ENCODE measurements around the gene IFFO2. TPM values are rescaled to one million over a fixed set of nuclear protein-coding genes. Genes with fewer than 3 reads are reported as not detected.

Gene IFFO2
- total RNA-seq, 1 experiment from 2014 or later: 15.6 TPM

- ATAC-seq: no peak
- no peak overlapping the region for H3K4me3 ChIP-seq (replicated peaks in 1 of 2; ENCODE audit: low read depth in 1 of 2, low read length in 2 of 2)
- H3K9me3 ChIP-seq (ENCODE audit: control insufficient read depth in 1 of 2, insufficient read depth in 1 of 2, low read depth in 1 of 2, low read length in 2 of 2): no peaks in the 10 kb centered on the region
- CTCF ChIA-PET: interaction anchor here (1.3 to 1.6 kb wide), 2 partner anchors 21 to 38 kb away, joined by 4 to 8 read pairs; no protein-coding TSS in a partner anchor
- intact Hi-C loops (cut with micrococcal nuclease): no loop called here
- no peak for TF ChIP-seq ELF1 (IDR thresholded peaks at IDR 0.05; ENCODE audit: borderline replicate concordance, low read depth)
- TF ChIP-seq ATF3 (IDR thresholded peaks at IDR 0.05): no peak
- no peak for TF ChIP-seq POLR2AphosphoS5 (IDR thresholded peaks at IDR 0.05; ENCODE audit: low read depth, low read length)
- TF ChIP-seq ZNF274 (IDR thresholded peaks at IDR 0.05; ENCODE audit: low read depth, low read length): no peak
- TF ChIP-seq JUND (IDR thresholded peaks at IDR 0.05): no peak
- TF ChIP-seq EZH2phosphoT487 (IDR thresholded peaks at IDR 0.05; ENCODE audit: borderline replicate concordance): no peak
- TF ChIP-seq EZH2 (IDR thresholded peaks at IDR 0.05): no peak
- no peak for TF ChIP-seq SP1 (IDR thresholded peaks at IDR 0.05; ENCODE audit: low read depth)
- TF ChIP-seq YY1 (IDR thresholded peaks at IDR 0.05; ENCODE audit: extremely low read depth, insufficient replicate concordance, low read depth, low read length): no peak
- no peak for TF ChIP-seq POLR2A (IDR thresholded peaks at IDR 0.05; ENCODE audit: borderline replicate concordance, extremely low read depth, insufficient read depth, insufficient read length)
- TF ChIP-seq FOSL1 (IDR thresholded peaks at IDR 0.05; ENCODE audit: low read depth): no peak
- no peak for TF ChIP-seq EGR1 (IDR thresholded peaks at IDR 0.05; ENCODE audit: low read depth)
- no peak for TF ChIP-seq SIN3A (IDR thresholded peaks at IDR 0.05; ENCODE audit: low read depth)
- TF ChIP-seq ZFX (IDR thresholded peaks at IDR 0.05): no peak
- no peak for TF ChIP-seq CTCF (IDR thresholded peaks at IDR 0.05 in 2 of 3, conservative IDR thresholded peaks at IDR 0.05 in 1 of 3; ENCODE audit: borderline replicate concordance in 1 of 3, insufficient read depth in 1 of 3, low read depth in 2 of 3, low read length in 2 of 3)
- TF ChIP-seq CEBPB (IDR thresholded peaks at IDR 0.05; ENCODE audit: low read depth): no peak
- TF ChIP-seq SRF (IDR thresholded peaks at IDR 0.05; ENCODE audit: low read depth): no peak
- no peak for TF ChIP-seq REST (IDR thresholded peaks at IDR 0.05; ENCODE audit: low read depth)
- TF ChIP-seq TCF7L2 (IDR thresholded peaks at IDR 0.05; ENCODE audit: borderline replicate concordance, extremely low read depth, insufficient read depth, insufficient read length): no peak
- H3K9ac ChIP-seq (ENCODE audit: low read length): no peak overlapping the region
- H2AFZ ChIP-seq (ENCODE audit: low read depth, low read length, poor library complexity, severe bottlenecking): no peak overlapping the region
- H3K27me3 ChIP-seq (ENCODE audit: insufficient read depth, low read length): no peaks in the 10 kb centered on the region
- H3K4me2 ChIP-seq (ENCODE audit: low read length): no peak overlapping the region
- H3K4me1 ChIP-seq (ENCODE audit: control insufficient read depth in 1 of 2, insufficient read depth in 2 of 2, low read length in 2 of 2): peaks cover 12 to 48% of the 10 kb centered on the region in 2 experiments
- POLR2A ChIA-PET: no interaction called here
- RAD21 ChIA-PET (ENCODE audit: low non-redundant PET in 1 of 2, low total read pairs in 2 of 2, uncharacterized antibody in 2 of 2, unreplicated experiment in 2 of 2): no interaction called here
- no peaks in the 10 kb centered on the region for H3K9me2 ChIP-seq (ENCODE audit: insufficient read depth)
- peaks cover 0 to 10% of the 10 kb centered on the region in 2 experiments; a peak in 1 of 4 replicates for H3K36me3 ChIP-seq (ENCODE audit: control insufficient read depth in 1 of 2, insufficient read depth in 2 of 2, low read length in 2 of 2)
- DNase-seq (ENCODE audit: low read depth, low spot score): no peak
- no peaks in the 10 kb centered on the region; the same call in 1 of the 2 replicates for H4K20me1 ChIP-seq (ENCODE audit: insufficient read depth)
- BruUV-seq (replicated peaks): no TSS peak
- H3K27ac ChIP-seq (ENCODE audit: low read depth, low read length): no peak overlapping the region
- H3K79me2 ChIP-seq (ENCODE audit: insufficient read depth, low read length): peaks cover 92% of the 10 kb centered on the region
These were observed 5.1 kb downstream of the IFFO2 start for GRCh38 chr1:18951416-18951815.
